ENCODE data around the gene PPP1R12C.
A peak's percentile ranks its signal among the peaks of the same experiment; 100 is the strongest.
"Not testable (repeated sequence)": the region's sequence is repeated elsewhere in the genome, so short reads cannot be mapped to it uniquely, and the experiment has no call there.

PPP1R12C gene

GRCh38 chr19:55114566-55115145 lies 2.8 kb downstream of the PPP1R12C start:
- no peak for DNase-seq
- in situ Hi-C loops (cut with MboI; ENCODE audit: low pct_unique_long_range_greater_than_20kb, low sequenced_read_pairs), result no loop called here

- in situ Hi-C loops (cut with MboI; ENCODE audit: low pct_unique_long_range_greater_than_20kb, low sequenced_read_pairs), result no loop called here
- no peak for DNase-seq
These were observed 3.8 kb downstream of the PPP1R12C start for GRCh38 chr19:55113570-55114039.

GRCh38 chr19:55112777-55113569 lies 4.5 kb downstream of the PPP1R12C start:
- in situ Hi-C loops (cut with MboI; ENCODE audit: low pct_unique_long_range_greater_than_20kb, low sequenced_read_pairs), result no loop called here
- DNase-seq, result no peak

- in situ Hi-C loops (cut with MboI; ENCODE audit: low pct_unique_long_range_greater_than_20kb, low sequenced_read_pairs), result no loop called here
- no peak for DNase-seq
These were observed 5.1 kb downstream of the PPP1R12C start for GRCh38 chr19:55112246-55112776.

- in situ Hi-C loops (cut with MboI; ENCODE audit: low pct_unique_long_range_greater_than_20kb, low sequenced_read_pairs), result no loop called here
- DNase-seq, result no peak
These were observed 6.1 kb downstream of the PPP1R12C start for GRCh38 chr19:55111238-55111831.

- in situ Hi-C loops (cut with MboI; ENCODE audit: low pct_unique_long_range_greater_than_20kb, low sequenced_read_pairs), result no loop called here
- DNase-seq, result no peak
These were observed 7.7 kb downstream of the PPP1R12C start for GRCh38 chr19:55109527-55110291.

GRCh38 chr19:55107252-55107651 lies 10.2 kb downstream of the PPP1R12C start:
- in situ Hi-C loops (cut with MboI; ENCODE audit: low pct_unique_long_range_greater_than_20kb, low sequenced_read_pairs); DNase-seq: not testable (repeated sequence)

- in situ Hi-C loops (cut with MboI; ENCODE audit: low pct_unique_long_range_greater_than_20kb, low sequenced_read_pairs), result no loop called here
- DNase-seq, result no peak
These were observed 10.8 kb downstream of the PPP1R12C start for GRCh38 chr19:55106591-55106990.

GRCh38 chr19:55105237-55105636 lies 12.2 kb downstream of the PPP1R12C start:
- no peak for DNase-seq
- in situ Hi-C loops (cut with MboI; ENCODE audit: low pct_unique_long_range_greater_than_20kb, low sequenced_read_pairs), result no loop called here

- no peak for DNase-seq
- in situ Hi-C loops (cut with MboI; ENCODE audit: low pct_unique_long_range_greater_than_20kb, low sequenced_read_pairs), result no loop called here
These were observed 14.2 kb downstream of the PPP1R12C start for GRCh38 chr19:55103190-55103589.

GRCh38 chr19:55101261-55101660 lies 16.2 kb downstream of the PPP1R12C start:
- no peak for DNase-seq
- in situ Hi-C loops (cut with MboI; ENCODE audit: low pct_unique_long_range_greater_than_20kb, low sequenced_read_pairs), result no loop called here

- peak; percentile 33 for DNase-seq
- in situ Hi-C loops (cut with MboI; ENCODE audit: low pct_unique_long_range_greater_than_20kb, low sequenced_read_pairs), result no loop called here
These were observed 17.6 kb downstream of the PPP1R12C start for GRCh38 chr19:55099557-55100506.

GRCh38 chr19:55098716-55099556 lies 18.5 kb downstream of the PPP1R12C start:
- no peak for DNase-seq
- in situ Hi-C loops (cut with MboI; ENCODE audit: low pct_unique_long_range_greater_than_20kb, low sequenced_read_pairs), result no loop called here

- in situ Hi-C loops (cut with MboI; ENCODE audit: low pct_unique_long_range_greater_than_20kb, low sequenced_read_pairs), result no loop called here
- DNase-seq, result peak; percentile 89
These were observed 19.3 kb downstream of the PPP1R12C start for GRCh38 chr19:55097864-55098715.

- in situ Hi-C loops (cut with MboI; ENCODE audit: low pct_unique_long_range_greater_than_20kb, low sequenced_read_pairs), result no loop called here
These were observed 21.3 kb downstream of the PPP1R12C start for GRCh38 chr19:55096061-55096701.

More at GRCh38 chr19:55096061-55096701, 21.3 kb downstream of the PPP1R12C start:
- no peak for DNase-seq
